Uterus (tissue), 2 donors: ENCODE results near the gene H1-8.

Experiments
- POLR2A ChIP-seq, 2 donors: fragments of 450-650 bp; IDR thresholded peaks; one replicate each; pipeline ENCODE4 v1.6.1; 2016; ENCODE audit warnings: antibody characterized with exemption in 2 of 2, mild to moderate bottlenecking in 1 of 2, moderate library complexity in 1 of 2
- TF ChIP-seq, protein P1 (sequence below), 4 experiments: fragments of 200-600 bp in 2 of 4; fragments of 450-650 bp in 2 of 4; sonication (generic) in 2 of 4; IDR thresholded peaks; one replicate each; pipeline ENCODE4 v1.5.1; 2016 to 2019; ENCODE audit warnings: antibody characterized with exemption in 4 of 4, mild to moderate bottlenecking in 2 of 4, moderate library complexity in 1 of 4

DNA sequence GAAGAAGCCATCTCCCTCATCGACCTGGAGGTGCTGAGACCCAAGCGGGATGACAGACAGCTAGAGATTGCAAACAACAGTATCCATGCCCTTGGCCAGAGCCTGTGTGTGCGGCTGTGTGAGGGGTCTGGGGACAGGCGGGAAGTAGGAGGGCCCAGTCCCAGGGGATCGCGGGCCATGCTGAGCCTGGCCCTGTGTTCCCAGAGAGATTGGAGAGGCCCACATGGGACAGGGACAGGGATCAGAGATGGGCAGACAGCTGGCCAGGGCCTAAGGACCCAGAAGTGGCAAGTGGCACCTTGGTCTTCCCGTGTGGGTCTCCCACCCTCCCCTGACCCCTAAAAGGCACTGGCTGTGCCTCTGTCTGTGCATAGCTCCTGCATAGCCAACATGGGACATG is 25.5 kb upstream of the H1-8 start:
- TF ChIP-seq, protein P1, sequence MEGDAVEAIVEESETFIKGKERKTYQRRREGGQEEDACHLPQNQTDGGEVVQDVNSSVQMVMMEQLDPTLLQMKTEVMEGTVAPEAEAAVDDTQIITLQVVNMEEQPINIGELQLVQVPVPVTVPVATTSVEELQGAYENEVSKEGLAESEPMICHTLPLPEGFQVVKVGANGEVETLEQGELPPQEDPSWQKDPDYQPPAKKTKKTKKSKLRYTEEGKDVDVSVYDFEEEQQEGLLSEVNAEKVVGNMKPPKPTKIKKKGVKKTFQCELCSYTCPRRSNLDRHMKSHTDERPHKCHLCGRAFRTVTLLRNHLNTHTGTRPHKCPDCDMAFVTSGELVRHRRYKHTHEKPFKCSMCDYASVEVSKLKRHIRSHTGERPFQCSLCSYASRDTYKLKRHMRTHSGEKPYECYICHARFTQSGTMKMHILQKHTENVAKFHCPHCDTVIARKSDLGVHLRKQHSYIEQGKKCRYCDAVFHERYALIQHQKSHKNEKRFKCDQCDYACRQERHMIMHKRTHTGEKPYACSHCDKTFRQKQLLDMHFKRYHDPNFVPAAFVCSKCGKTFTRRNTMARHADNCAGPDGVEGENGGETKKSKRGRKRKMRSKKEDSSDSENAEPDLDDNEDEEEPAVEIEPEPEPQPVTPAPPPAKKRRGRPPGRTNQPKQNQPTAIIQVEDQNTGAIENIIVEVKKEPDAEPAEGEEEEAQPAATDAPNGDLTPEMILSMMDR (IDR thresholded peaks at IDR 0.05) = no peak
- no peak for TF ChIP-seq POLR2A (IDR thresholded peaks at IDR 0.05)
